ENCODE results near the gene PPIF. TPM values are rescaled to one million over a fixed set of nuclear protein-coding genes. Genes with fewer than 3 reads are reported as not detected.

Gene PPIF
- total and polyA plus RNA-seq, 2 of the 13 experiments (the other 11 are each of a cell fraction or from before 2014, with no cell fraction given): 147 to 157 TPM

GRCh38 chr10:79333513-79333912, 13.8 kb upstream of the PPIF start (continued):
- TF ChIP-seq, protein P1, sequence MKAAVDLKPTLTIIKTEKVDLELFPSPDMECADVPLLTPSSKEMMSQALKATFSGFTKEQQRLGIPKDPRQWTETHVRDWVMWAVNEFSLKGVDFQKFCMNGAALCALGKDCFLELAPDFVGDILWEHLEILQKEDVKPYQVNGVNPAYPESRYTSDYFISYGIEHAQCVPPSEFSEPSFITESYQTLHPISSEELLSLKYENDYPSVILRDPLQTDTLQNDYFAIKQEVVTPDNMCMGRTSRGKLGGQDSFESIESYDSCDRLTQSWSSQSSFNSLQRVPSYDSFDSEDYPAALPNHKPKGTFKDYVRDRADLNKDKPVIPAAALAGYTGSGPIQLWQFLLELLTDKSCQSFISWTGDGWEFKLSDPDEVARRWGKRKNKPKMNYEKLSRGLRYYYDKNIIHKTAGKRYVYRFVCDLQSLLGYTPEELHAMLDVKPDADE (CRISPR knock-in tag; IDR thresholded peaks at IDR 0.05): no peak
- no peak for TF ChIP-seq PRDM10 (CRISPR knock-in tag; IDR thresholded peaks at IDR 0.05; ENCODE audit: low read depth)
- TF ChIP-seq ZNF280D (CRISPR knock-in tag; IDR thresholded peaks at IDR 0.05): no peak
- no peak for TF ChIP-seq ZNF841 (CRISPR knock-in tag; IDR thresholded peaks at IDR 0.05; ENCODE audit: borderline replicate concordance)

All from HepG2 (cell line).